ENCODE measurements around the gene C19orf81. TPM values are rescaled to one million over a fixed set of nuclear protein-coding genes. Genes with fewer than 3 reads are reported as not detected.

The C19orf81 gene
- total RNA-seq, 6 donors from 2014 or later: 1.7 to 24.4 (median 3.1) TPM; not detected in 1

GRCh38 chr19:50667177-50667758 lies 18.0 kb downstream of the C19orf81 start:
- no peak overlapping the region for H3K27ac ChIP-seq
- DNase-seq (peak in 1 of 2 donors; percentile 83), ATAC-seq (ENCODE audit: low FRiP score in 2 of 2) (no peak)
- no peaks in the 10 kb centered on the region for H3K36me3 ChIP-seq
- peaks cover 4 to 25% (median 8%) of the 10 kb centered on the region in 4 donors for H3K4me1 ChIP-seq
- WGBS, 2 donors: 7% methylated on average over 3 to 22 of the region's 56 CpGs
- peaks cover 0 to 37% (median 27%) of the 10 kb centered on the region in 4 donors for H3K27me3 ChIP-seq
- H3K4me3 ChIP-seq: no peak overlapping the region
- H3K9me3 ChIP-seq: no peaks in the 10 kb centered on the region
- no peak for TF ChIP-seq POLR2AphosphoS5 (IDR thresholded peaks at IDR 0.05)
- no peak for TF ChIP-seq CTCF (IDR thresholded peaks at IDR 0.05)
- no peak for TF ChIP-seq EP300 (IDR thresholded peaks at IDR 0.05)
- TF ChIP-seq POLR2A (IDR thresholded peaks at IDR 0.05): no peak

GRCh38 chr19:50667759-50668231 lies 18.6 kb downstream of the C19orf81 start:
- H3K27ac ChIP-seq: no peak overlapping the region
- 0% methylated on average over 10 of the region's 58 CpGs; no CpG with 5 or more reads in 1 of the 2 donors for WGBS, 2 donors
- DNase-seq (peak in 1 of 2 donors; percentile 78), ATAC-seq (ENCODE audit: low FRiP score in 2 of 2) (no peak)
- no peaks in the 10 kb centered on the region for H3K9me3 ChIP-seq
- TF ChIP-seq POLR2AphosphoS5 (IDR thresholded peaks at IDR 0.05): no peak
- peaks cover 4 to 25% (median 8%) of the 10 kb centered on the region in 4 donors for H3K4me1 ChIP-seq
- H3K36me3 ChIP-seq: no peaks in the 10 kb centered on the region
- no peak overlapping the region for H3K4me3 ChIP-seq
- H3K27me3 ChIP-seq: peaks cover 0 to 37% (median 27%) of the 10 kb centered on the region in 4 donors

DNA sequence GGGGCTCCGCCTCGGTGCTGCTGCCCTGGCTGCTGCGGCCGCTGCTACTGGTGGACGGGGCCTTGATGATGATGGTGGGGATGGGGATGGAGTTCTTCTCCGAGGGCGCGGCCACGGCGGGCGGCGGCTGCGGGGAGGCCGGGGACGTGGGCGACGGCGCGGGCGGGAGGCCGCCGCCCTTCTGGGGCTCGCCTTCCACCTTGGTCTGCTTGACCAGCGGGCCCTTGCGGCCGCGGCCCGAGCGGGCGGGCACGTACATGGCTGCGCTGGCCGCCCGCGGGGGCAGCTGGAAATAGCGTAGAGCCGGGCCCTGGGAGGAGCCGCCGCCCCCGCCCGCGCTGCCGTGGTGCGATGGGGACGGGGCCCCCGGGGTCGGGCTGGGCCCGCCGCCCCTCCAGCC lies 19.2 kb downstream of the C19orf81 start:
- 15% methylated on average over 4 of the region's 49 CpGs; no CpG with 5 or more reads in 1 of the 2 donors for WGBS, 2 donors
- no peaks in the 10 kb centered on the region for H3K36me3 ChIP-seq
- ATAC-seq (ENCODE audit: low FRiP score in 2 of 2) (no peak), DNase-seq (no peak)
- no peak for TF ChIP-seq EP300 (IDR thresholded peaks at IDR 0.05)
- no peak for TF ChIP-seq CTCF (IDR thresholded peaks at IDR 0.05)
- TF ChIP-seq POLR2AphosphoS5 (IDR thresholded peaks at IDR 0.05): no peak
- no peak for TF ChIP-seq POLR2A (IDR thresholded peaks at IDR 0.05)
- H3K27ac ChIP-seq: no peak overlapping the region
- peaks cover 0 to 37% (median 27%) of the 10 kb centered on the region in 4 donors for H3K27me3 ChIP-seq
- peaks cover 4 to 25% (median 8%) of the 10 kb centered on the region in 4 donors for H3K4me1 ChIP-seq
- H3K4me3 ChIP-seq: no peak overlapping the region
- H3K9me3 ChIP-seq: no peaks in the 10 kb centered on the region

- TF ChIP-seq EP300 (IDR thresholded peaks at IDR 0.05): no peak
- TF ChIP-seq POLR2A (IDR thresholded peaks at IDR 0.05): no peak
- TF ChIP-seq CTCF (IDR thresholded peaks at IDR 0.05): no peak
- no peak for TF ChIP-seq POLR2AphosphoS5 (IDR thresholded peaks at IDR 0.05)
- Histone ChIP-seq H3K27me3 (peaks cover 0 to 37% (median 27%) of the 10 kb centered on the region in 4 donors), H3K27ac (no peak overlapping the region), H3K36me3 (no peaks in the 10 kb centered on the region), H3K4me3 (no peak overlapping the region), H3K4me1 (peaks cover 4 to 25% (median 8%) of the 10 kb centered on the region in 4 donors), H3K9me3 (no peaks in the 10 kb centered on the region)
- 64 to 100% methylated on average over 1 to 8 of the region's 20 CpGs for WGBS, 2 donors
- DNase-seq: no peak
- ATAC-seq (ENCODE audit: low FRiP score in 2 of 2): no peak
Measured at GRCh38 chr19:50668879-50669278, 19.6 kb downstream of the C19orf81 start.

DNA sequence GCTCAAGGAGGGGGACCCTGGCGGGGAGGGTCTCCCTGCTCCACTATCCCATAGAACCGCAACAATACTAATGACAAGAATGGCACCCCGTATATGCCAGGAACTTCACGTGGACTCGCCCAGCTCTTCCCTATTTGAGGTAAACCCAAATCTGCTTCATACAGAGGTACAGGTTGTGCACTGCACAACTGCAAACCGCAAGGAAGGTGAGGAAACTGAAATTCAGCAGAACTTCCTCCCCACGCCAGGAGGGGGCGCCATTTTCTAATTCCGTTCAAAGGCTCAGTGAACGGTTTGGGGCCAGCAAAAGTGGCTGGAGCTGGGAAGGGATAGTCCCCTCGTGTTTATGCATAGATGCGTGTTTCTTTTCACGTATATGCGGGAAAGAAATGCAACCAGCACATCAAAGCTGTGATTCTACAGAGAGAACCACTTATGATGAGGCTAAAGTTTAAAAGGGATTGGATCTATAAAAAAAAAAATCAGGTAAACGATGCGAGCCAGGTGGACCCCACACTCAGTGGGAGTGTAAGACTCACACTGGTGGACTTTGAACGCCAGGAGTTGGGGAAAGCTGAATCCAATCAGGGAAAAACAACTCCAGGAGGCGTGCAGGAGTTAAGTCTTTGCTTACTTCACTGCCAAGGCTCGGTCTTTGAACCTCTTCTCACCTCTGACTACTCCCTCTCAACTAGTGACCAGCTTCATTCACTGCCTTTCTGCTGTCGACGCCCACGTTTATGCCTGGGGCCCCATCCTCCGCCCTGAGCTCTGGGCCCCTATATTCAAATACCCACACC lies 20.3 kb downstream of the C19orf81 start:
- 34 to 47% methylated on average over 19 to 23 of the region's 23 CpGs for WGBS, 2 donors
- DNase-seq: no peak
- TF ChIP-seq EP300 (IDR thresholded peaks at IDR 0.05): no peak
- peak; percentile 56 to 72 (median 60) for TF ChIP-seq CTCF (IDR thresholded peaks at IDR 0.05)
- no peak overlapping the region for H3K4me3 ChIP-seq
- ATAC-seq (ENCODE audit: low FRiP score in 2 of 2): peak in 1 of 2 donors; percentile 41
- no peaks in the 10 kb centered on the region for H3K9me3 ChIP-seq
- no peak overlapping the region for H3K27ac ChIP-seq
- peaks cover 4 to 25% (median 8%) of the 10 kb centered on the region in 4 donors for H3K4me1 ChIP-seq
- no peaks in the 10 kb centered on the region for H3K36me3 ChIP-seq
- peaks cover 0 to 37% (median 27%) of the 10 kb centered on the region in 4 donors for H3K27me3 ChIP-seq

Data from upper lobe of left lung (tissue), 6 donors.